ENCODE results near the gene EXOC6.

- TF ChIP-seq EZH2 (IDR thresholded peaks at IDR 0.05; ENCODE audit: borderline replicate concordance, low read length): no peak
- TF ChIP-seq CTCF (conservative IDR thresholded peaks at IDR 0.05 in 1 of 2, IDR thresholded peaks at IDR 0.05 in 1 of 2; ENCODE audit: extremely low read depth in 1 of 2, insufficient read depth in 1 of 2, low read depth in 1 of 2, low read length in 2 of 2): no peak
Measured at GRCh38 chr10:92972886-92973285, 124.6 kb downstream of the EXOC6 start.

Data from mammary epithelial cell (primary cell).